ENCODE data around the gene NXT1.
"Not testable (repeated sequence)": the region's sequence is repeated elsewhere in the genome, so short reads cannot be mapped to it uniquely, and the experiment has no call there.

NXT1 gene

GRCh38 chr20:23305098-23305497 lies 45.5 kb upstream of the NXT1 start:
- DNase-seq (ENCODE audit: insufficient read length, low spot score) (no peak), FAIRE-seq (no peak)
- TF ChIP-seq CTCF (IDR thresholded peaks at IDR 0.05; ENCODE audit: insufficient read depth, missing control alignments) = no peak

GRCh38 chr20:23307393-23307792 lies 43.2 kb upstream of the NXT1 start:
- not testable (repeated sequence) for DNase-seq (ENCODE audit: insufficient read length, low spot score); FAIRE-seq

DNA sequence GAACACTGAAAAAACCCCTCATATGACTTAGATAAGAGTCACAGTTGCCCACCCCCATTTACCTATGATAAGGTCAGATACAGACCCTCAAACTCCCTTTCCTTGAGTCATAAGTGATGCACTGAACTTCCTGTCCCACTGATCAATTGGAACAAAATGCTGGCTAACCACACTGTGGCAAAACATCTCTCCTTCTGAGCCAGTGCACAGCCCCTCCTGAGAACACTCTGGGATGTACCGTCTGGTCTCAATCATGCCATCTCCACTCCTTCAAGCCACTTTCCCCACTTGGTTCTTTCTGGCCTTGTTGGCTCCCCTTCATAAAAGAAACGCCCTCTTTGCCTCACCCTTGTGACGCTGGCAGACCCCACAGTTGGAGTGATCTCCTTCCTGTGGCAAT lies 42.6 kb upstream of the NXT1 start:
- no peak for DNase-seq (ENCODE audit: insufficient read length, low spot score)
- FAIRE-seq = no peak
- no peak for TF ChIP-seq CTCF (IDR thresholded peaks at IDR 0.05; ENCODE audit: insufficient read depth, missing control alignments)

DNA sequence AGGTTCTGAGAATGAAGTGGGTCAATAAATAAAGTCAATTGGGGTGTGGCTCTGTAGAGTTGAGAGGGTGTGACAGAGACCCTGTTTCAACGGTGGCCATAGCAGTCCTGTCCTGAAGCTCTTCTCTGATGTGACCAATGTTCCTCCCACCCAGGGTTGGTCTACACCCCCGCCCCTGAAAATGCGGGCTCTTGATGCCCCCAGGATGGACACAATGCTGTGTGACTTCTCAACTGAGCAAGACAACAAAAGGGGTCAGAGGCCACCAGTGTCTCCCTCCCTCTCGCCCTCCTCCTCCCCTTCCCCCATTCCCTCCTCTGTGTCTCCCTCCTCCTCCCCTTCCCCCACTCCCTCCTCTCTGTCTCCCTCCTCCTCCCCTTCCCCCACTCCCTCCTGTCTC lies 41.7 kb upstream of the NXT1 start:
- DNase-seq (ENCODE audit: insufficient read length, low spot score) (no peak), FAIRE-seq (no peak)
- TF ChIP-seq CTCF (IDR thresholded peaks at IDR 0.05; ENCODE audit: insufficient read depth, missing control alignments) = no peak

GRCh38 chr20:23309781-23310180 lies 40.8 kb upstream of the NXT1 start:
- DNase-seq (ENCODE audit: insufficient read length, low spot score) = no peak

DNA sequence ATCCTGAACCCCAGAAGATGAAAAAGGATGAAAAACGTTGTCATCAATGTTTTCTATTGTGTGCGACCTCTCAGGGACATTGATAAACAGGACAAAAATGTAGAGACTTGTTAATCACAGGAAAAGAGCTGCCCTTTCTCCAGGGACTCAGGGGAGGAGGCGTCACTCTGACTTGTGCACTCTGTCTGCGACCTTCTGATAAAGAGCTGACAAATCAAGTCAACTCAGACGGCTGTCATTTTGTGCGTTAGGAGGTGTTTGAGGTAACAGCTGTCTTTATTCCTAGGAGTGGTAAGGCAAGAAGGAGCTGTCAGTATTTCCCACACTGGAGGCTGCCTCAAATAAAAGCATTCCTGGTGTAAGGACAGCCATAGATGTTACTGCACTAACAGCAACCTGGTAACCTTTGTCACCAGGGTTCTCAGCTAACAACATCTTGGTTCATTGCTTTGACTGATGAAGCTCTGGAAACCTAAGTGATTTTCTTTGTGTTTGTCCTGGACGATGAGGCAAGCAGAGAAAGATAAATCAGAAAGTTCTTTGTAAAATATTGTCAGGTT lies 38.6 kb upstream of the NXT1 start:
- FAIRE-seq (no peak), DNase-seq (ENCODE audit: insufficient read length, low spot score) (no peak)
- TF ChIP-seq CTCF (IDR thresholded peaks at IDR 0.05; ENCODE audit: insufficient read depth, missing control alignments) = no peak

More at GRCh38 chr20:23309781-23310180, 40.8 kb upstream of the NXT1 start:
- no peak for FAIRE-seq
- no peak for TF ChIP-seq CTCF (IDR thresholded peaks at IDR 0.05; ENCODE audit: insufficient read depth, missing control alignments)

- FAIRE-seq (no peak), DNase-seq (ENCODE audit: insufficient read length, low spot score) (no peak)
- no peak for TF ChIP-seq CTCF (IDR thresholded peaks at IDR 0.05; ENCODE audit: insufficient read depth, missing control alignments)
Observed at GRCh38 chr20:23313271-23313670, 37.3 kb upstream of the NXT1 start.

DNA sequence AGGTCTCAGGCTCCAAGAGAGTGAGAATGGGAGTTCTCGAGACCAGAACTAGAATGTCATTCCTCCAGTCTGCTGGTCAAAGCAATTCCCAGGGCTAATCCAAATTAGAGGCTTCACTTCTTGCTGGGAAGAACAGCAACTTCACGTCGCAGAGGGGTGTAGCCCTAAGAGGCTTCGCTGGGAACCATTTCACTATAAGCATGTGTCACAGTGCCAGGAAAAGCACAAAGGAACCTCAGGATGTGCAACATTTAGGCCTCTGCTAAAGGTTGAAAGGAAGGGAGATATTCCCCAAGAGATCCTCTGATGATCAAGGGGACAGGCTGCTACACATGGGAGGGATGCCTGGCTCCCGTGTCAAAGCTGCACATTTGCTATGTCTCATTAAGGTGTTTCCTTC lies 35.9 kb upstream of the NXT1 start:
- FAIRE-seq (no peak), DNase-seq (ENCODE audit: insufficient read length, low spot score) (no peak)
- no peak for TF ChIP-seq CTCF (IDR thresholded peaks at IDR 0.05; ENCODE audit: insufficient read depth, missing control alignments)

All from D721Med (cell line).